CD8-positive, alpha-beta memory T cell (primary cell): Measurements from ENCODE around the gene CDC14A. TPM values are rescaled to one million over a fixed set of nuclear protein-coding genes. Genes with fewer than 3 reads are reported as not detected.
"Not testable (repeated sequence)": the region's sequence is repeated elsewhere in the genome, so short reads cannot be mapped to it uniquely, and the experiment has no call there.

Source experiments
- CTCF ChIA-PET: fragments of 350-600 bp; sonication (Branson Sonifier 250); formaldehyde crosslinking; loops from one replicate; lab custom pipeline; 2021; ENCODE audit warnings: antibody characterized with exemption; lab: Charles Lee
- POLR2A ChIA-PET: fragments of 350-600 bp; sonication (Branson Sonifier 250); formaldehyde crosslinking; loops from one replicate; lab custom pipeline; 2021; ENCODE audit warnings: antibody characterized with exemption; lab: Charles Lee
- DNase-seq, 5 donors: peaks; one replicate each; pipeline versions ENCODE4 v3.0.0 to v3.0.0-alpha.2; 2020 to 2022; ENCODE audit warnings: mixed read lengths in 1 of 5
- H3K27ac ChIP-seq: one replicate; pipeline ENCODE4 v1.7.0; 2013; ENCODE audit warnings: low read depth, mild to moderate bottlenecking, low read length, moderate library complexity
- H3K27me3 ChIP-seq: 2 replicates; pipeline ENCODE4 v1.7.0; 2013; ENCODE audit warnings: low read length, mild to moderate bottlenecking; ENCODE audit not compliant: insufficient read depth, poor library complexity, severe bottlenecking
- H3K36me3 ChIP-seq: 2 replicates; pipeline ENCODE4 v1.7.0; 2013; ENCODE audit warnings: mild to moderate bottlenecking, low read length, moderate library complexity; ENCODE audit not compliant: insufficient read depth
- H3K4me1 ChIP-seq: 2 replicates; pipeline ENCODE4 v1.7.0; 2013; ENCODE audit warnings: mild to moderate bottlenecking, low read length, moderate library complexity; ENCODE audit not compliant: insufficient read depth
- H3K4me3 ChIP-seq: 2 replicates; pipeline ENCODE4 v1.7.0; 2013; ENCODE audit warnings: mild to moderate bottlenecking, low read length
- H3K9me3 ChIP-seq: 2 replicates; pipeline ENCODE4 v1.7.0; 2013; ENCODE audit warnings: mild to moderate bottlenecking, low read length
- H3K27ac Mint-ChIP-seq, 8 donors: one replicate each; pipeline ENCODE4 v1.8.0; 2020 to 2021; ENCODE audit warnings: mixed read lengths in 8 of 8, mild to moderate bottlenecking in 6 of 8, inconsistent platforms in 3 of 8, moderate library complexity in 3 of 8
- H3K27me3 Mint-ChIP-seq, 2 donors: one replicate each; pipeline ENCODE4 v1.8.0; 2020 to 2021; ENCODE audit warnings: mixed read lengths in 2 of 2, mild to moderate bottlenecking in 1 of 2, moderate library complexity in 1 of 2
- H3K36me3 Mint-ChIP-seq, 3 donors: one replicate each; pipeline ENCODE4 v1.8.0; 2020 to 2021; ENCODE audit warnings: mixed read lengths in 3 of 3, inconsistent platforms in 1 of 3, mild to moderate bottlenecking in 1 of 3
- H3K4me1 Mint-ChIP-seq, 3 donors: one replicate each; pipeline ENCODE4 v1.8.0; 2020 to 2021; ENCODE audit warnings: mixed read lengths in 3 of 3, inconsistent platforms in 1 of 3, mild to moderate bottlenecking in 1 of 3
- H3K4me3 Mint-ChIP-seq, 7 donors: one replicate each; pipeline ENCODE4 v1.8.0; 2020 to 2021; ENCODE audit warnings: mixed read lengths in 7 of 7, mild to moderate bottlenecking in 6 of 7, moderate library complexity in 4 of 7, inconsistent platforms in 2 of 7
- H3K9me3 Mint-ChIP-seq, 5 donors: one replicate each; pipeline ENCODE4 v1.8.0; 2020 to 2022; ENCODE audit warnings: mixed read lengths in 5 of 5, mild to moderate bottlenecking in 3 of 5, moderate library complexity in 2 of 5, inconsistent platforms in 1 of 5
- polyA plus RNA-seq: library from polyadenylated mRNA; unstranded; fragments of 300-500 nt; fragmentation: Illumina TruSeq; gene quantifications from one replicate; pipeline ENCODE4 v1.2.3, GENCODE V29; 2021
- total RNA-seq, 2 experiments: library from RNA; stranded (reverse); gene quantifications; one replicate each; pipeline ENCODE4 v1.2.3, GENCODE V29; 2021

The CDC14A gene
- total and polyA plus RNA-seq, 3 experiments from 2014 or later, result 25.4 to 36.4 (median 27.9) TPM

DNA sequence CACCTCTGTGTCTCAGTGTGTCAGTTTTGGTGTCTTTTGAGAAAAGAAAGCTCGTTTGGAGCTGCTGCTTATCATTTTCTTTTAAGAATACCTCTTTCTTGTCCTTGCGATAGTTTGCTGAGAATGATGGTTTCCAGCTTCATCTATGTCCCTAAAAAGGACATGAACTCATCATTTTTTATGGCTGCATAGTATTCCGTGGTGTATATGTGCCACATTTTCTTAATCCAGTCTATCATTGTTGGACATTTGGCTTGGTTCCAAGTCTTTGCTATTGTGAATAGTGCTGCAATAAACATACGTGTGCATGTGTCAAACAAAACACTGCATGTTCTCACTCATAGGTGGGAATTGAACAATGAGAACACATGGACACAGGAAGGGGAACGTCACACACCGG, 12.6 kb upstream of the CDC14A start:
- H3K27me3 Mint-ChIP-seq, result peaks cover 10% of the 10 kb centered on the region in 2 donors
- CTCF ChIA-PET, H3K36me3 Mint-ChIP-seq, H3K4me3 Mint-ChIP-seq, DNase-seq, H3K9me3 Mint-ChIP-seq, POLR2A ChIA-PET, H3K27ac Mint-ChIP-seq, H3K36me3 ChIP-seq, H3K4me3 ChIP-seq, H3K9me3 ChIP-seq, H3K4me1 ChIP-seq, H3K27me3 ChIP-seq, H3K4me1 Mint-ChIP-seq, H3K27ac ChIP-seq: not testable (repeated sequence)

- DNase-seq, result no peak
- ChIA-PET POLR2A (no interaction called here), CTCF (no interaction called here)
- no peaks in the 10 kb centered on the region for H3K4me1 Mint-ChIP-seq
- no peaks in the 10 kb centered on the region for H3K4me1 ChIP-seq
- H3K27ac Mint-ChIP-seq, result no peak overlapping the region
- no peak overlapping the region for H3K4me3 ChIP-seq
- H3K27me3 Mint-ChIP-seq, result peaks cover 10% of the 10 kb centered on the region in 2 donors
- no peaks in the 10 kb centered on the region for H3K9me3 ChIP-seq
- no peak overlapping the region for H3K4me3 Mint-ChIP-seq
- peaks cover 0 to 3% (median 0%) of the 10 kb centered on the region in 3 donors for H3K36me3 Mint-ChIP-seq
- no peaks in the 10 kb centered on the region for H3K9me3 Mint-ChIP-seq
- H3K36me3 ChIP-seq, result no peaks in the 10 kb centered on the region
- peaks cover 3% of the 10 kb centered on the region for H3K27me3 ChIP-seq
- no peak overlapping the region for H3K27ac ChIP-seq
These were observed 11.8 kb upstream of the CDC14A start for GRCh38 chr1:100340494-100340893.

DNA sequence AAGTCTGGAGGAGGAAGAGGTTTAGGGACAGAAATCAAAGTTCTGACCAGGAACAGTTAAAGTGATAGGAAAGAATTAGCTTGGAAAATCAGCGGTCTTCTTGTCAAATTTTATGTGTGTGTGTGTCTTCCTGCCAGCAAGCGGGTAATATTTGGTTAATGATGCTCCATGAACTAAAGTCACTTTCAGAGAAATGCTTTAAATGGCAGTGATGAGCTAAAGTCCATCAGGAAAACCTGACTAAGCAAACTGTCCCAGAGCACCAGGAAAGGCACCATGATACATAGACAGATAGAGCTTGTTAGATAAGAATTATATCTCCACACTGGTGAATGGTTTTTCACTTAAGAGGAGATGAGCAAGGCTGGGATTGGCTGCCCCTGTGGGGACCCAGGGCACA, 10.0 kb upstream of the CDC14A start:
- Mint-ChIP-seq H3K27me3 (peaks cover 3% of the 10 kb centered on the region in 2 donors), H3K4me1 (no peaks in the 10 kb centered on the region), H3K4me3 (no peak overlapping the region), H3K27ac (no peak overlapping the region), H3K9me3 (no peaks in the 10 kb centered on the region), H3K36me3 (peaks cover 0 to 3% (median 0%) of the 10 kb centered on the region in 3 donors)
- DNase-seq, result no peak
- ChIA-PET POLR2A (interaction anchor here (0.9 kb wide), 1 partner anchor 9 kb away, joined by 4 read pairs; no protein-coding TSS in a partner anchor), CTCF (interaction anchor here (1.4 kb wide), 1 partner anchor 110 kb away, joined by 3 read pairs; no protein-coding TSS in a partner anchor)
- no peaks in the 10 kb centered on the region for H3K27me3 ChIP-seq
- H3K4me3 ChIP-seq, result no peak overlapping the region
- H3K27ac ChIP-seq, result no peak overlapping the region
- H3K9me3 ChIP-seq, result no peaks in the 10 kb centered on the region
- no peaks in the 10 kb centered on the region for H3K36me3 ChIP-seq
- H3K4me1 ChIP-seq, result no peaks in the 10 kb centered on the region

DNA sequence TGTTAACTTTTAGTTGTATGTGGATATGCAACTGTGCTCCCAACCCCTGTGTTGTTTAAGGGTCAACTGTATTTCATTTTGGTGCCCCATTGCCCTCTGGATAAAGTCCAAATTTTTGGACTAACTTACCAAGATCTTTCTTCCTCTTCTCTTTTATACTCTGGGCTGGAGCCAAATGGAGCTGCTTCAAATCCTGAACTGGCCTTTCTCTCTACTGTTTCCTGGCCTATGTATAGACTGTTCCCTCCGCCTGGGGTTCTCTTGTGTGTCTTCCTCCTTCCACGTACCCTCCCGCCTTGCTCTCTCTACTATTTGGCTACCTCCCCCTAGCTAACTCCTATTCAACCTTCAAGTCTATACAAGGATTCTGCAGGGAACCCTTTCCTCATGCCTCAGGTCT, 8.4 kb upstream of the CDC14A start:
- Histone ChIP-seq H3K4me3 (no peak overlapping the region), H3K36me3 (no peaks in the 10 kb centered on the region), H3K4me1 (no peaks in the 10 kb centered on the region), H3K27ac (no peak overlapping the region), H3K27me3 (no peaks in the 10 kb centered on the region), H3K9me3 (no peaks in the 10 kb centered on the region)
- Mint-ChIP-seq H3K4me3 (no peak overlapping the region), H3K4me1 (no peaks in the 10 kb centered on the region), H3K36me3 (peaks cover 0 to 3% (median 0%) of the 10 kb centered on the region in 3 donors), H3K27ac (no peak overlapping the region), H3K27me3 (peaks cover 0 to 3% of the 10 kb centered on the region in 2 donors), H3K9me3 (no peaks in the 10 kb centered on the region)
- no peak for DNase-seq
- POLR2A ChIA-PET, result no interaction called here
- CTCF ChIA-PET, result no interaction called here

- Histone ChIP-seq H3K27ac (no peak overlapping the region), H3K36me3 (no peaks in the 10 kb centered on the region), H3K9me3 (no peaks in the 10 kb centered on the region), H3K4me3 (no peak overlapping the region), H3K27me3 (no peaks in the 10 kb centered on the region), H3K4me1 (no peaks in the 10 kb centered on the region)
- H3K27ac Mint-ChIP-seq, result no peak overlapping the region
- CTCF ChIA-PET, result no interaction called here
- H3K4me3 Mint-ChIP-seq, result no peak overlapping the region
- peaks cover 0 to 3% of the 10 kb centered on the region in 2 donors for H3K27me3 Mint-ChIP-seq
- H3K9me3 Mint-ChIP-seq, result no peaks in the 10 kb centered on the region
- POLR2A ChIA-PET, result no interaction called here
- no peaks in the 10 kb centered on the region for H3K4me1 Mint-ChIP-seq
- peaks cover 0 to 3% (median 0%) of the 10 kb centered on the region in 3 donors for H3K36me3 Mint-ChIP-seq
- DNase-seq, result no peak
These were observed 7.5 kb upstream of the CDC14A start for GRCh38 chr1:100344774-100345173.

DNA sequence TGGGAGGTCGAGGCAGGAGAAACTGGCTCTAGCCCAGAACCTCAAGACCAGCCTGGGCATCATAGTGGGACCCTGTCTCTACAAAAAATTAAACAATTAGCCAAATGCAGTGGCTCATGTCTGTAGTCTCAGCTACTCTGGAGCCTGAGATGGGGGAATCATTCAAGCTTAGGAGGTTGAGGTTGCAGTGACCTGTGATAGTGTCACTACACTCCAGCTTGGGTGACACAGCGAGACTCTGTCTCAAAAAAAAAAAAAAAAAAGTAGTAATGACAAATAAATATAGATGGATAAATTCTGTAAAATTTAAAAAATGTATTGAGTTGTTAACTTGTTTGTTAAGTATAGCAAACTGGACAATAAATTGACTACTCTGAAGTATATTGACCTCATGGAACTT, 5.9 kb upstream of the CDC14A start:
- H3K27me3 ChIP-seq, result no peaks in the 10 kb centered on the region
- no peak overlapping the region for H3K27ac ChIP-seq
- Mint-ChIP-seq H3K36me3 (peaks cover 0 to 3% (median 2%) of the 10 kb centered on the region in 3 donors), H3K27me3 (peaks cover 0 to 3% of the 10 kb centered on the region in 2 donors), H3K4me1 (peaks cover 4 to 9% (median 5%) of the 10 kb centered on the region in 3 donors), H3K9me3 (no peaks in the 10 kb centered on the region), H3K4me3 (no peak overlapping the region), H3K27ac (no peak overlapping the region)
- CTCF ChIA-PET, result interaction anchor here (0.6 to 1.8 kb wide), 4 partner anchors 10 to 150 kb away, joined by 3 to 4 read pairs (median 3); no protein-coding TSS in a partner anchor
- no peaks in the 10 kb centered on the region for H3K4me1 ChIP-seq
- no peaks in the 10 kb centered on the region for H3K9me3 ChIP-seq
- no peaks in the 10 kb centered on the region for H3K36me3 ChIP-seq
- DNase-seq, result no peak
- POLR2A ChIA-PET, result no interaction called here
- no peak overlapping the region for H3K4me3 ChIP-seq

GRCh38 chr1:100347009-100347966, 5.0 kb upstream of the CDC14A start:
- H3K27me3 ChIP-seq, result no peaks in the 10 kb centered on the region
- no peak for DNase-seq
- H3K4me1 ChIP-seq, result no peaks in the 10 kb centered on the region
- no peak overlapping the region for H3K4me3 Mint-ChIP-seq
- H3K36me3 ChIP-seq, result no peaks in the 10 kb centered on the region
- POLR2A ChIA-PET, result interaction anchor here (0.6 to 0.7 kb wide), 2 partner anchors 39 to 79 kb away, joined by 3 to 7 read pairs; no protein-coding TSS in a partner anchor
- no peak overlapping the region for H3K4me3 ChIP-seq
- CTCF ChIA-PET, result interaction anchor here (0.7 to 1.8 kb wide), 5 partner anchors 9 to 169 kb away, joined by 3 read pairs; partner anchors contain the start of gene RTCA
- no peak overlapping the region for H3K27ac ChIP-seq
- peaks cover 0 to 11% (median 3%) of the 10 kb centered on the region in 3 donors for H3K36me3 Mint-ChIP-seq
- H3K9me3 Mint-ChIP-seq, result no peaks in the 10 kb centered on the region
- peaks cover 4 to 10% (median 9%) of the 10 kb centered on the region in 3 donors for H3K4me1 Mint-ChIP-seq
- H3K27me3 Mint-ChIP-seq, result peaks cover 0 to 8% of the 10 kb centered on the region in 2 donors
- H3K9me3 ChIP-seq, result no peaks in the 10 kb centered on the region
- no peak overlapping the region for H3K27ac Mint-ChIP-seq
